Uterus (tissue), 4 donors: ENCODE results near the gene KRT2. TPM values are rescaled to one million over a fixed set of nuclear protein-coding genes. Genes with fewer than 3 reads are reported as not detected.

ENCODE experiments used
- DNase-seq, 2 donors: peaks; one replicate each; pipeline ENCODE4 v3.0.0-alpha.2; 2019 to 2020
- H3K27ac ChIP-seq, 2 donors: fragments of 200-600 bp; sonication (generic); 1 replicate in 1 of 2; 2 replicates in 1 of 2; pipeline ENCODE4 v1.5.1; 2016 to 2018
- H3K27me3 ChIP-seq, 2 donors: fragments of 200-600 bp; sonication (generic); one replicate each; pipeline ENCODE4 v1.5.1; 2018 to 2019; ENCODE audit warnings: control low read depth in 1 of 2
- H3K36me3 ChIP-seq, 2 donors: fragments of 200-600 bp; sonication (generic); one replicate each; pipeline ENCODE4 v1.5.1; 2019; ENCODE audit warnings: control low read depth in 1 of 2
- H3K4me1 ChIP-seq, 2 donors: fragments of 200-600 bp; sonication (generic); one replicate each; pipeline ENCODE4 v1.5.1; 2018 to 2019; ENCODE audit warnings: control low read depth in 1 of 2
- H3K4me3 ChIP-seq, 2 donors: fragments of 200-600 bp; sonication (generic); 1 replicate in 1 of 2; 2 replicates in 1 of 2; pipeline ENCODE4 v1.5.1; 2018 to 2019; ENCODE audit warnings: mild to moderate bottlenecking in 1 of 2
- H3K9me3 ChIP-seq, 2 donors: fragments of 200-600 bp; sonication (generic); one replicate each; pipeline ENCODE4 v1.5.1; 2019; ENCODE audit warnings: control low read depth in 1 of 2
- POLR2A ChIP-seq, 2 donors: fragments of 450-650 bp; IDR thresholded peaks; one replicate each; pipeline ENCODE4 v1.6.1; 2016; ENCODE audit warnings: antibody characterized with exemption in 2 of 2, mild to moderate bottlenecking in 1 of 2, moderate library complexity in 1 of 2
- intact Hi-C: fragments of 100-400 bp; cut with DNase I; formaldehyde crosslinking; loops from one replicate; pipeline ENCODE4 v1.15.1; 2023; ENCODE audit warnings: low total_unique reads
- total RNA-seq, 4 donors: library from RNA; depleted of rRNA in 3 of 4; stranded (reverse); fragments of >200 nt in 3 of 4; gene quantifications; one replicate each; pipeline versions ENCODE4 v1.1.0 to v1.2.4, GENCODE V29; 2014 to 2023
- TF ChIP-seq, protein P1 (sequence below), 4 experiments: fragments of 200-600 bp in 2 of 4; fragments of 450-650 bp in 2 of 4; sonication (generic) in 2 of 4; IDR thresholded peaks; one replicate each; pipeline ENCODE4 v1.5.1; 2016 to 2019; ENCODE audit warnings: antibody characterized with exemption in 4 of 4, mild to moderate bottlenecking in 2 of 4, moderate library complexity in 1 of 4
- donor health status: DM: yes; HTN: yes; CAD: no.

KRT2 gene
- total RNA-seq, 4 donors from 2014 or later, result not detected

DNA sequence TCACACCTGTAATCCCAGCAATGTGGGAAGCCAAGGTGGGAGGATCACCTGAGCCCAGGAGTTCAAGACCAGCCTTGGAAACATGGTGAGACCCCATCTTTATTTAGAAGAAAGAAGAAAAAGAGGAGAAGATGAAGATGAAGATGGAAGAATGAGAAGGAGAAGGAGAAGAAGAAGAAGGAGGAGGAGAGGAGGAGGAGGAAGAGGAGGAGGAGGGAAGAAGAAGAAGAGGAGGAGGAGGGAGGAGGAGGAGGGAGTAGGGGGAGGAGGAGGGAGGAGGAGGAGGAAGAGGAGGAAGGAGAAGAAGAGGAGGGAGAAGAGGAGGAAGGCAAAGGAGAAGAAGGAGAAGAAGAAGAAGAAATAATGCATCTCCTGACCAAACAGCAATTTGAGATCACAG is 37.2 kb upstream of the KRT2 start:
- Histone ChIP-seq H3K4me3 (no peak overlapping the region), H3K4me1 (no peaks in the 10 kb centered on the region), H3K27me3 (no peaks in the 10 kb centered on the region), H3K36me3 (no peaks in the 10 kb centered on the region), H3K9me3 (no peaks in the 10 kb centered on the region), H3K27ac (no peak overlapping the region)
- no peak for TF ChIP-seq POLR2A (IDR thresholded peaks at IDR 0.05)
- TF ChIP-seq, protein P1, sequence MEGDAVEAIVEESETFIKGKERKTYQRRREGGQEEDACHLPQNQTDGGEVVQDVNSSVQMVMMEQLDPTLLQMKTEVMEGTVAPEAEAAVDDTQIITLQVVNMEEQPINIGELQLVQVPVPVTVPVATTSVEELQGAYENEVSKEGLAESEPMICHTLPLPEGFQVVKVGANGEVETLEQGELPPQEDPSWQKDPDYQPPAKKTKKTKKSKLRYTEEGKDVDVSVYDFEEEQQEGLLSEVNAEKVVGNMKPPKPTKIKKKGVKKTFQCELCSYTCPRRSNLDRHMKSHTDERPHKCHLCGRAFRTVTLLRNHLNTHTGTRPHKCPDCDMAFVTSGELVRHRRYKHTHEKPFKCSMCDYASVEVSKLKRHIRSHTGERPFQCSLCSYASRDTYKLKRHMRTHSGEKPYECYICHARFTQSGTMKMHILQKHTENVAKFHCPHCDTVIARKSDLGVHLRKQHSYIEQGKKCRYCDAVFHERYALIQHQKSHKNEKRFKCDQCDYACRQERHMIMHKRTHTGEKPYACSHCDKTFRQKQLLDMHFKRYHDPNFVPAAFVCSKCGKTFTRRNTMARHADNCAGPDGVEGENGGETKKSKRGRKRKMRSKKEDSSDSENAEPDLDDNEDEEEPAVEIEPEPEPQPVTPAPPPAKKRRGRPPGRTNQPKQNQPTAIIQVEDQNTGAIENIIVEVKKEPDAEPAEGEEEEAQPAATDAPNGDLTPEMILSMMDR (IDR thresholded peaks at IDR 0.05), result no peak
- DNase-seq, result no peak
- intact Hi-C loops, result no loop called here

DNA sequence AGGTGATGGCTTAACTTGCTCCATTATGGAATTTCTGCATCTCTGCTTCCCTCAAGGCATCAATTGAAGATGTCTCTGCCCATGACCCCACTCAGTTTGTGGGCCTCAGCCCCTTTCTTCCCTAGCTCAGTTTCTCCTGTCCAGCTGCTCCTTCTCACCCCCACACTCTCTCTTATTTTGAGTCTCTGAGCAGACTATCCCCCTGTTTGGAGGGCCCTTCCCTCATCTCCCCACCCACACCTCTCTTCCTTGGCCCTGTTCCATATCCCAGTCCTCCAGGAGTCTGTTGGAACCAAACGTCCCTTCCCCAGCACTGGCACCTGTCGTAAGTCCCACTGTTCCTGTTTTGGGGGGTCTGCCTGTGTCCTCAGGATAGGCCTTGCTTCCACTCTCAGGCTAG is 36.5 kb upstream of the KRT2 start:
- intact Hi-C loops, result no loop called here
- no peaks in the 10 kb centered on the region for H3K27me3 ChIP-seq
- no peaks in the 10 kb centered on the region for H3K4me1 ChIP-seq
- no peaks in the 10 kb centered on the region for H3K36me3 ChIP-seq
- H3K27ac ChIP-seq, result no peak overlapping the region
- no peak for DNase-seq
- no peaks in the 10 kb centered on the region for H3K9me3 ChIP-seq
- TF ChIP-seq, protein P1 (IDR thresholded peaks at IDR 0.05), result no peak
- no peak for TF ChIP-seq POLR2A (IDR thresholded peaks at IDR 0.05)
- H3K4me3 ChIP-seq, result no peak overlapping the region

DNA sequence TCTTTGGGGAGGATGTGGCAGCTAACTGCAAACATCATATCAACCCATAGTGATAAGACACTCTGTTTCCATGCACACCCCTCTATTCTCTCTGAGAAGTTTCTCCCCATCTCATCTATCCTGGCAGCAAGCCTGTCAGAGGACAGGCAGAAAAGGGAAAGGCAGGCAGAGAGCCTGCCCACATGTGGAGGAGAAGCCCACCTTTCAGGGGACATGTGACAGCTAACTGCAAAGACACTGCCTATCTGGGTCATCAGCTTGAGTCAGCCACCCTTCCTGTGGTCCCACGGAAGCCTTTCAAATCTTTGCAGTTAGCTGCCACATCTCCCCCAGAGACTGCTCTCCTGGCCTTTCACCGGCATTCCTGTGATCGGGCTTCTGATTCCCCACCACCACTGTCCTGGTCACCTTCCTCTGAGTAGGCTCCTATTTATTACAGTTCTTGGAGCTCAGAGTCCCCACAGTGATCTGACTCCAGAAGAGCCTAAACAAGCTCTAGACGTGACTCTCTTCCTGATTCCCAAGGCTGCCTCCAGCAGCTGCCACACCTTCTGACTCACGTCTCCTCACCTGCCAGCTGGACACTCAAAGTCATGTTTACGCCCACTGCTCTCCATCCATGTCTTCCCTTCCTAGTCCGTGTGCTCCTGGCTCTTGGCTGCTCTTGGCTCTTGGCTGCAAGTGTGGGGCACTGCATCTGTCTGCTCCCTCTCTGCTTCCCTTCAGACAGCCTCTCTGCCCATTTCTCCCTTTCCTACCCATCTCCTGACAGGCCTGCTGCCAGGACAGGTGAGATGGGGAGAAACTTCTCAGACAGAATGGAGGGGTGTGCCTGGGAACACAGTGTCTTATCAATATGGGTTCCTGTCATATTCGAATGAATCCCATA is 35.7 kb upstream of the KRT2 start:
- Histone ChIP-seq H3K27ac (no peak overlapping the region), H3K36me3 (no peaks in the 10 kb centered on the region), H3K9me3 (no peaks in the 10 kb centered on the region), H3K4me3 (no peak overlapping the region), H3K27me3 (no peaks in the 10 kb centered on the region), H3K4me1 (no peaks in the 10 kb centered on the region)
- intact Hi-C loops, result no loop called here
- DNase-seq, result no peak
- TF ChIP-seq POLR2A (IDR thresholded peaks at IDR 0.05), result no peak
- TF ChIP-seq, protein P1 (IDR thresholded peaks at IDR 0.05), result no peak

DNA sequence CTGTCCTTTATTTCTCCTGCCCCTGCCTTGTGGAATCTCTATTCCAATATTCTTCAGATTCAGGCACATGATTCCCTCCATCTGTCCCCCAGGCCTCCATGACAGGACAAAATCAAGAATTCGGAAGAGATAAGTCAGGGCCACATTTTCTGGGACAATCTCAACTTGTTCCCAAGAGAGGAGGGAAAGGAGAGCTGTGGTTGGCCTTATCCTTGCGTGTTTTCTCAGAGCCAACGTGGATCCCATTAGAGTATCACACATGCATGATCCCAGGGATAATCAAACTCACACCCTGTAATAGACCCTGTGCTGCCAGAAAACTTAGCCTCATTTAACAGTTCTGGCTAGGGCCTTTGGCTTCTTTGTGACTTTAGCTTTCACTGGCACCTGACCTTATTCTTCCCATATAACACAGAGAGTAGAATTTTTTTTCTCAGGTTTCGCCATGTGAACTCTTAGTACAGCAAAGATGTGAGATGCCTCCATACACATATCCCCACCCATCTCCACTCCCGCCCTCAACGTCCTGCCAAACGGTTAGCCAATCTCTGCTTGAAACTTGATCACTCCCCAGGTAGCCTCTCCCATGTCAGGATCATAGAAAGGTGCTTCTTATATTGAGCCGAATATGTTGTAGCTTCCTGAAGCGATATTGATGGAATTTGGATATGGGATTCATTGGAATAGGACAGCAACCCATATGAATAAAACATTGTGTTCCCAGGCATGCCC is 34.9 kb upstream of the KRT2 start:
- Histone ChIP-seq H3K4me1 (no peaks in the 10 kb centered on the region), H3K9me3 (no peaks in the 10 kb centered on the region), H3K4me3 (no peak overlapping the region), H3K27me3 (no peaks in the 10 kb centered on the region), H3K27ac (no peak overlapping the region), H3K36me3 (no peaks in the 10 kb centered on the region)
- intact Hi-C loops, result no loop called here
- TF ChIP-seq, protein P1 (IDR thresholded peaks at IDR 0.05), result no peak
- TF ChIP-seq POLR2A (IDR thresholded peaks at IDR 0.05), result no peak
- no peak for DNase-seq

DNA sequence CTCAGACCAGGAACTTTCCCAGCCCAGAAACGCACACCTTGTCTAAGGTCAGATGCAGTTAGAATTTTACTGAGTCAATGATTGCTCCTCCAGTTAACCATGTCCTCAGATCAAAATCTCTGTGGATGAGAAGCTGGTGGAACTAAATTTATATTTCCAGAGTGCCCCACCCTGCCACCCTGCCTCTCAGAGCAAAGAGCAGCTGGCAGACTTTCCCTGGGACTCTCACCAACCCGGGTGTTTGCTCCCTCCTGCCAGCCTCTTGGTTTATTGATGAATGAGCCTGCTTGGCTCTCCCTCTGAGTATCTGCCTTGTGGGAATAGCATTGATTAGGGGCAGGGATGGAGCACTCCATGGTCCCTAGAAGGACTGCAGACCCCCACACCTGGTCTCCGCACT is 34.1 kb upstream of the KRT2 start:
- H3K27ac ChIP-seq, result no peak overlapping the region
- H3K36me3 ChIP-seq, result no peaks in the 10 kb centered on the region
- DNase-seq, result no peak
- H3K27me3 ChIP-seq, result no peaks in the 10 kb centered on the region
- no peaks in the 10 kb centered on the region for H3K4me1 ChIP-seq
- H3K4me3 ChIP-seq, result no peak overlapping the region
- intact Hi-C loops, result no loop called here
- no peak for TF ChIP-seq POLR2A (IDR thresholded peaks at IDR 0.05)
- TF ChIP-seq, protein P1 (IDR thresholded peaks at IDR 0.05), result no peak
- H3K9me3 ChIP-seq, result no peaks in the 10 kb centered on the region
